AG09309 (cell line): ENCODE results near the gene WDFY3.

ENCODE experiments used
- DNase-seq: peaks from one replicate; pipeline ENCODE4 v3.0.0-alpha.2; 2010; ENCODE audit warnings: low read depth
- H3K4me3 ChIP-seq: 2 replicates; pipeline ENCODE4 v1.5.1; 2011; ENCODE audit warnings: mild to moderate bottlenecking, low read depth, low read length, moderate library complexity; ENCODE audit not compliant: control insufficient read depth
- TF ChIP-seq, protein P1 (sequence below): IDR thresholded peaks from 2 replicates; pipeline ENCODE4 v1.5.1; 2011; ENCODE audit warnings: mild to moderate bottlenecking, low read depth, low read length, inconsistent platforms; ENCODE audit not compliant: insufficient read depth, control insufficient read depth; ENCODE audit errors: missing control alignments

The WDFY3 gene, protein sequence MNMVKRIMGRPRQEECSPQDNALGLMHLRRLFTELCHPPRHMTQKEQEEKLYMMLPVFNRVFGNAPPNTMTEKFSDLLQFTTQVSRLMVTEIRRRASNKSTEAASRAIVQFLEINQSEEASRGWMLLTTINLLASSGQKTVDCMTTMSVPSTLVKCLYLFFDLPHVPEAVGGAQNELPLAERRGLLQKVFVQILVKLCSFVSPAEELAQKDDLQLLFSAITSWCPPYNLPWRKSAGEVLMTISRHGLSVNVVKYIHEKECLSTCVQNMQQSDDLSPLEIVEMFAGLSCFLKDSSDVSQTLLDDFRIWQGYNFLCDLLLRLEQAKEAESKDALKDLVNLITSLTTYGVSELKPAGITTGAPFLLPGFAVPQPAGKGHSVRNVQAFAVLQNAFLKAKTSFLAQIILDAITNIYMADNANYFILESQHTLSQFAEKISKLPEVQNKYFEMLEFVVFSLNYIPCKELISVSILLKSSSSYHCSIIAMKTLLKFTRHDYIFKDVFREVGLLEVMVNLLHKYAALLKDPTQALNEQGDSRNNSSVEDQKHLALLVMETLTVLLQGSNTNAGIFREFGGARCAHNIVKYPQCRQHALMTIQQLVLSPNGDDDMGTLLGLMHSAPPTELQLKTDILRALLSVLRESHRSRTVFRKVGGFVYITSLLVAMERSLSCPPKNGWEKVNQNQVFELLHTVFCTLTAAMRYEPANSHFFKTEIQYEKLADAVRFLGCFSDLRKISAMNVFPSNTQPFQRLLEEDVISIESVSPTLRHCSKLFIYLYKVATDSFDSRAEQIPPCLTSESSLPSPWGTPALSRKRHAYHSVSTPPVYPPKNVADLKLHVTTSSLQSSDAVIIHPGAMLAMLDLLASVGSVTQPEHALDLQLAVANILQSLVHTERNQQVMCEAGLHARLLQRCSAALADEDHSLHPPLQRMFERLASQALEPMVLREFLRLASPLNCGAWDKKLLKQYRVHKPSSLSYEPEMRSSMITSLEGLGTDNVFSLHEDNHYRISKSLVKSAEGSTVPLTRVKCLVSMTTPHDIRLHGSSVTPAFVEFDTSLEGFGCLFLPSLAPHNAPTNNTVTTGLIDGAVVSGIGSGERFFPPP (N-terminal part only)

DNA sequence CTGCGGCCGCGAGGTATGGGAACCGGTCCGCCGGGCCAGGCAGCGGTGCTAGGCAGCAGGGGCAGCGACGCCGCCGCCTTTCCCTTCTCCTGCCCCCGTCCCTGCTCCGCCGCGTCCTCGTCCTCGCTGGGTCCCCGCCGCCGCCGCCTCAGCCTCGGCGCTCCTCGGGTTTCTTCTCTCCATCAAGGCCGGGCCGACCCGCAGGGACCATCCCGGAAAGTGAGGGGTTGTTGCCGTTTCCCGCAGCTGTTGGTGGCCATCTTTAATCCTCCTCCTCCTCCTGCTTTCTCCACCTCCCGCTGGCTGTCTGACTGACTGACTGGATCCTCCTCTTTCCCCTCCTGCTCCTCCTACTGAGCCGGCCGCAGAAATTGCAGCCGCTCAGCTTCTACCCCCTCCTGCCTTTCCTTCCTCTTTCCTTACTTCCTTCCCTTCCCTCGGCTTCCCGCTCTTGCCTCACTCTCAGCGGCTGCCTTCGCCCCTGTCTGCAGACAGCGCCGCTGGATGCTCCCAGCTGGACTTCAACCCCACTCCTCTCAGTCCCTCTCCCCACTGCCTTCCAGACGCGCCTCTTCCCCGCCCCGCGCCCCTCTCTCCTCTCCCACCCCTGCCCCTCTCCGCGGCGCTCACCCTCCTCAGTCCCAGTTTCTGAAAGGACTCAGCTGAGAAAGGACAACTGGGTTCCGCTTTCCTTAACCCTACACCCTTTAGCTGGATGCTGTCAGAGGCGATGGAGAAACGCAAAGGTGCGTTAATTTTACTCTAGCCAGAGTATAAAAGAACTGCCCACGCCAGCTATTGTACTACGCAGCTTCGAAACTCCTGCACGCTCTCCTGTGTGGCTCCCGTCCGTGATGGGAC is at the start of gene WDFY3:
Gene WDFY3 (minus strand): TSS at position 309 of the 861 bp plus-strand sequence. CDS start 106,099 bp downstream, outside the sequence.
- peak; percentile 69 for DNase-seq
- peak within 1 kb of the TSS; percentile 77 for H3K4me3 ChIP-seq
- TF ChIP-seq, protein P1, sequence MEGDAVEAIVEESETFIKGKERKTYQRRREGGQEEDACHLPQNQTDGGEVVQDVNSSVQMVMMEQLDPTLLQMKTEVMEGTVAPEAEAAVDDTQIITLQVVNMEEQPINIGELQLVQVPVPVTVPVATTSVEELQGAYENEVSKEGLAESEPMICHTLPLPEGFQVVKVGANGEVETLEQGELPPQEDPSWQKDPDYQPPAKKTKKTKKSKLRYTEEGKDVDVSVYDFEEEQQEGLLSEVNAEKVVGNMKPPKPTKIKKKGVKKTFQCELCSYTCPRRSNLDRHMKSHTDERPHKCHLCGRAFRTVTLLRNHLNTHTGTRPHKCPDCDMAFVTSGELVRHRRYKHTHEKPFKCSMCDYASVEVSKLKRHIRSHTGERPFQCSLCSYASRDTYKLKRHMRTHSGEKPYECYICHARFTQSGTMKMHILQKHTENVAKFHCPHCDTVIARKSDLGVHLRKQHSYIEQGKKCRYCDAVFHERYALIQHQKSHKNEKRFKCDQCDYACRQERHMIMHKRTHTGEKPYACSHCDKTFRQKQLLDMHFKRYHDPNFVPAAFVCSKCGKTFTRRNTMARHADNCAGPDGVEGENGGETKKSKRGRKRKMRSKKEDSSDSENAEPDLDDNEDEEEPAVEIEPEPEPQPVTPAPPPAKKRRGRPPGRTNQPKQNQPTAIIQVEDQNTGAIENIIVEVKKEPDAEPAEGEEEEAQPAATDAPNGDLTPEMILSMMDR: no peak

DNA sequence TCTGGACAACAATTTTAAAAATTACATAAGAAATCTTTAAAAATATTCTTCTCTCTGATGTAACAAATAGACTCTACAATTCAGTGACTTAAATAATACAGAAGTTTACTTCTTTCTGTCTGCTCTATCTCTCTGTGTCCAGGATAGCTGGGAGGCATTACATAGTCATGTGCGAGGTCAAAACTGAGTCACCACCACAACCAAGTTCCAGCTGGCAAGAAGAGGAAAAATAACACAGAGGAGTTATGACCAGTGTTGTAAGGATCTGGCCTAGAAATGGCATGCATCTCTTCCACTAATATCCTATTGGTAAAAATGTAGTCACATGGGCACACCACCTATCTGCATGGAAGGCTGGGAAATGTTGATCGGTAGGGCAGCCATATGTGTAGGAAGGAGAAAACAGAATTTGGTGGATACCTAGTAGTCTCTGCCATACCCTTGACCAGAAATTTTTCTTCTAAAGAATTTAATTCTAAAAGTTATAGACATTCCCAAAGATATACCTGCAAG is 39.4 kb upstream of the WDFY3 start:
- DNase-seq: peak; percentile 52
- TF ChIP-seq, protein P1: no peak
- H3K4me3 ChIP-seq: no peak overlapping the region

DNA sequence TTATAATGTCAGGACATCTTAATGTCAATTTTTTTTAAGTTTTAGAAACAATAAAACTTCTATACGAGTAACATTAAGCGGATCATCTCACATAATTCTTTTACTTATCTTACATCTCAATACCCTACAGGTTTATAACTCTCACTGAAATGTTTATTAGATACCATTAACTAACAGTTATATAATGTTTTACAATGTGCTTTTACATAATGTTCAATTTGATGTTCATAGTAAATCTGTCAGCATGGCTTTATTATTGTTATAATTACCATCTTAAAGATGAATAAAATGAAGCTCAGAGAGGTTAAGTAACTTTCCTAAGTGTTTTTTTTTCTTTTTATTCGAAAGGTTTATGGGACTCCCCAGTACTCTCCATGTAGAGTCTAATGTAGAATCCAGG is 33.9 kb upstream of the WDFY3 start:
- DNase-seq: no peak
- H3K4me3 ChIP-seq: no peak overlapping the region
- TF ChIP-seq, protein P1: no peak

DNA sequence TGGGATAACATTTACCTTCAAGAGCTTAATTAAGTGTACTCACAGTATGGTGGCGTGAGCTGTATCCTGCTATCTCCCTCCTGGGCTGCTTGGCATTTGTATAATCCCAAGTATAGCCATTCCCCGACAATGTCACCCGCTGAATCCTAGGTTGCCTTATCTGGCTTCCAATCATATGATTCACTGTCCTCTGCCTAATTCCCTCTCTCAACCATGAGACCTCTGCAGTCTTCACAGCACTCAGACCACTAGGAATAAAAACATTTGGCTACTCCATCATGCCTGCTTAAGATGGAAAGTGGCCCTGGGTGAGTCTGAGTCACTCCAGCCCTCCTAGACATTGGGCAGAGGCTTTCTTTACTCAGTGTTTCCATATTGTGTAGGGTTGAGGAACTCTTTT is 28.9 kb upstream of the WDFY3 start:
- no peak for DNase-seq
- H3K4me3 ChIP-seq: no peak overlapping the region
- TF ChIP-seq, protein P1: no peak

DNA sequence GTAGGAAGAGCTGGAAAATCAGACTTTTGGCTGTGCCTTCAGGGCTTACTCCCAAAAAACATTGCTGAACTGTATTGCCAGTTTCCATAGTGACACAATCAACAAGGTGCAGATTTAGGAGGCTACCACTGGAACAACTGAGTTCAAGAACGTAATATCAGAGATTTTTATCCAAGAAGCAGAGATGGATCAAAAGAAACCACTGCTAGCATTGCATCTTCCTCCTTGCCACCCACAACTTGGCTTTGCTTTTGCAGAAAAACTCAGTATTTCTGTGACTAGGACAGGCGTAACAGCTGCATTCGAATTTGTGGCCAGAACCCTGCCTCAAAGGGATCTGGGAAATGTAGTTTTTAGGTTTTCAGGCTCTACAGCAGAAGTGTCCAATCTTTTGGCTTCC is 27.8 kb upstream of the WDFY3 start:
- no peak overlapping the region for H3K4me3 ChIP-seq
- TF ChIP-seq, protein P1: no peak
- no peak for DNase-seq
